HAP-1 (cell line): ENCODE results near the gene AIF1.

Source experiments
- DNase-seq, 2 experiments: peaks; one replicate each; pipeline ENCODE4 v3.0.0-alpha.2; 2016 to 2020; ENCODE audit warnings: low spot score in 2 of 2
- H3K27me3 ChIP-seq: fragments of 250-450 bp; sonication (Bioruptor Pico); 2 replicates; pipeline ENCODE4 v1.5.1; 2020; ENCODE audit warnings: low read depth, mild to moderate bottlenecking, moderate library complexity
- H3K36me3 ChIP-seq: fragments of 250-450 bp; sonication (Bioruptor Pico); replicated peaks from 2 replicates; pipeline ENCODE4 v1.5.1; 2020; ENCODE audit warnings: mild to moderate bottlenecking
- H3K4me1 ChIP-seq: fragments of 250-450 bp; sonication (Bioruptor Pico); 2 replicates; pipeline ENCODE4 v1.5.1; 2020; ENCODE audit warnings: mild to moderate bottlenecking
- H3K4me3 ChIP-seq: fragments of 250-450 bp; sonication (Bioruptor Pico); 2 replicates; pipeline ENCODE4 v1.5.1; 2020; ENCODE audit warnings: mild to moderate bottlenecking, moderate library complexity
- H3K9me3 ChIP-seq: fragments of 250-450 bp; sonication (Bioruptor Pico); 2 replicates; pipeline ENCODE4 v1.5.1; 2020; ENCODE audit warnings: mild to moderate bottlenecking, moderate library complexity
- in situ Hi-C: fragments of 300-500 bp; cut with MboI; formaldehyde crosslinking; loops from 3 replicates; pipeline ENCODE4 v1.14.3; 2020; ENCODE audit warnings: low sequenced_read_pairs, inconsistent platforms, mixed read lengths

The AIF1 gene

DNA sequence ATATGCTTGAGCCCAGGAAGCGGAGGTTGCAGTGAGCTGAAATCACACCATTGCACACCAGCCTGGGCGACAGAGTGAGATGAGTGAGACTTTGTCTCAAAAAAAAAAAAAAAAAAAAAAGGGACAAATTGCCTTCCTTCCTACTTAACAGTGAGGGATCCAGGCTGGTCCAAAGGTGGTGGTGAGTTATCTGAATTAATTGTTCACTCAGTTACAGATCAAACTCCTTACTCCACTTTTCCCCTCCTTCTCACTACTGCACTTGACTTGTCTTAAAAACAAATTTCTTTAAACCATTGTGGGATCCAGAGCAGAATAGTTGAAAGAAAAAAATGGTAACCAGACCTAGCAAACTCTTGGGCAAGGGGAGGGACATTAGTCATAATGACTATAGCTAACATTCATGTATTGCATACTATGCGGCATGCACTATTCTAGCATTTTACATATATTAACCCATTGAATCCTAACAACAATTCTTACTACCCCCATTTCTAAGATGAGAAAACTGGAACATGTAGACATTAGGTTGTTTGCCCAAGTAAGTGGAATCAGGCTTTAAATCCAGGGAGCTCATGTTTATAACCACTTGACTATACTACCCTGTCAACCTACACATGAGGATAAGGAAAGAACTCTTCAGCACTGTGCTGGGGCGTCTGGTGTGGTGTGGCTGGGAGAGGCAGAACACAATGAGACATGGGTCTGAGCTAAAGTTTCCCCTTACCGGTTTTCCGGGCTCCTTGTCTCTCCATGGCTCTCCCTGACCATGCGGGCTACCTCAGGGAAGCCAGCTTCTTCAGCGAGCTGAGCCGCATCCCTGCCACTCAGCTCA, 48.3 kb downstream of the AIF1 start:
- no peak for DNase-seq
- H3K4me1 ChIP-seq, result peaks cover 23% of the 10 kb centered on the region
- H3K27me3 ChIP-seq, result no peaks in the 10 kb centered on the region
- H3K36me3 ChIP-seq, result peaks cover 49% of the 10 kb centered on the region
- in situ Hi-C loops, result loop anchor here (10.0 kb wide), 1 partner anchor 301 kb away; no protein-coding TSS in a partner anchor
- no peak overlapping the region for H3K4me3 ChIP-seq
- no peaks in the 10 kb centered on the region for H3K9me3 ChIP-seq

DNA sequence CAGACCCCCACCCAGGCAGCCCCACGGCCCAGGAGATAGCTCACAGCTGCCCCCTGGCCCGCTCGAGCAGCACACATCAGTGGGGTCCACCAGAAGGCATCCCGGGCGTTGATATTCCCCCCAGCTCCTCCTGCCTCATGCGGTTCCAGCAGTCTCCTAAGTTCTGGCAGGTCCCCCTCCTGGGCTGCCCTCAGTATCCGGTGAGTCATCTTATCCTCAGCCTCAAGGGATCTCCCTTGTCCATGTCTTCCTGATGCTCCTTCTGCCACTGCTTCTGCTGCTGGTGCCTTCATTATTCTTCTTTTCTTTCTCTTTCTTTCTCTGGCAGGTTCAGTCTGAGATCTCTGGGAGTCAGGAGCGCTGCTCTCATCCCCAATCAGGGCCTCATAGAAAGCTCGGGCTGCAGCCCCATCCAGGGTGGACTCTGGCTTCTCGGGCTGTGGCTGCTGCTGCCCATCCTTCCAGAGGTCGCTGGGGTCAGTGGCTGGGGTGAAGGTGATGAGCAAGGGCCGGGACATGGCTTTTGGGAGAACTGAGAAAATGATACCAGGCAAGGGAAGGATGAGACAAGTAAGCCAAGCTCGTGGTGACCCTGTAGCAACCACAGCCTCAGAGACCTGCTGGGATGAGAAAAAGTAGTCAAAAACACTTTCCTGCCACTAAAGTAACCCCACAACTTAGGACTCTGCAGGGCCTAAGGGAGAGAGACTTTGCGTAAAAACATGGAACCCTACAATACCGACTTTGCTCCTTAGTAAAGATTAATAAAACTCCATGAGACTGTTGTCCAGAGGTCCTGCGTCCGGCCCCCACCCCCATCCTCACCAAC, 49.1 kb downstream of the AIF1 start:
- Histone ChIP-seq H3K9me3 (no peaks in the 10 kb centered on the region), H3K4me1 (peaks cover 17% of the 10 kb centered on the region), H3K4me3 (peak overlapping the region; percentile 99), H3K36me3 (peaks cover 58% of the 10 kb centered on the region), H3K27me3 (no peaks in the 10 kb centered on the region)
- DNase-seq, result no peak
- in situ Hi-C loops, result loop anchor here (10.0 kb wide), 1 partner anchor 301 kb away; no protein-coding TSS in a partner anchor

DNA sequence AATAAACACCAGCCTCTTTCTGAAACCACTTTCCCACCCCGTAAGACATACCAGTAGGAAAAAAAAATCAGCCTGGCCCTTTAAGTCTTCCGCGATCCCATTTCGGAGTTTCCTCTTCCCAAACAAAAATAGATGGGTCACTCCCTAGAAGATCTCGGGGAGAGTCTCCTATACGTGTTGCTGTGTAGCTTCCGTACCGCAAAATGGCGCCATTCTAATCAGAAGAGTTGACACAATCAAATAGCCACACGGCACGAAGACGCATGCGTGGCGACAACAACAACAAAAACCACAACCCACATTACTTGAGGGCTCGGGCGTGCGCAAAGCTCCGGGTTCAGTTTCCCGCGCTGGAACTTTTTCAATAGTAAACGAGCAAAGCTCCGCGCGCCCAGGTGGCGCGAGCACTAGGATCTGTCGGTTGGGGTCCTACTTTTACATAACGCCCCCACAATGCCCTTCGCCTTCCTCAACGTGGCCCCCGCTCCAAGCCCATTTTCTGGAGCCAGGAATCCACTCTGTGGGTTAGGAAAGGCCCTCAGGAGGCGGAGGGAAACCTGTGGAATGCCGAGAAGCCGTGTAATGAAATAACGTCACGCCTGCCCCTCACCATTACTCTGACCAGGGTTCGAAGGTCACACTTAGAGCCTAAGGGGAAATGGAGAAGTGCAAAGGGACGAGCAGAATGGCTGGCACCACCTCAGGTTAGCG, 49.9 kb downstream of the AIF1 start, which contains the start of gene GPANK1:
TSS of gene GPANK1 (minus strand) at position 208 of the 711 bp plus-strand sequence. CDS start 519 bp downstream, outside the sequence.
- in situ Hi-C loops, result loop anchor here (10.0 kb wide), 1 partner anchor 300 kb away; no protein-coding TSS in a partner anchor
- peak within 1 kb of the TSS; percentile 99 for H3K4me3 ChIP-seq
- H3K36me3 ChIP-seq, result peaks cover 65% of the 10 kb centered on the region
- H3K9me3 ChIP-seq, result no peaks in the 10 kb centered on the region
- peaks cover 9% of the 10 kb centered on the region for H3K4me1 ChIP-seq
- DNase-seq, result peak; percentile 93 to 95
- H3K27me3 ChIP-seq, result no peaks in the 10 kb centered on the region

DNA sequence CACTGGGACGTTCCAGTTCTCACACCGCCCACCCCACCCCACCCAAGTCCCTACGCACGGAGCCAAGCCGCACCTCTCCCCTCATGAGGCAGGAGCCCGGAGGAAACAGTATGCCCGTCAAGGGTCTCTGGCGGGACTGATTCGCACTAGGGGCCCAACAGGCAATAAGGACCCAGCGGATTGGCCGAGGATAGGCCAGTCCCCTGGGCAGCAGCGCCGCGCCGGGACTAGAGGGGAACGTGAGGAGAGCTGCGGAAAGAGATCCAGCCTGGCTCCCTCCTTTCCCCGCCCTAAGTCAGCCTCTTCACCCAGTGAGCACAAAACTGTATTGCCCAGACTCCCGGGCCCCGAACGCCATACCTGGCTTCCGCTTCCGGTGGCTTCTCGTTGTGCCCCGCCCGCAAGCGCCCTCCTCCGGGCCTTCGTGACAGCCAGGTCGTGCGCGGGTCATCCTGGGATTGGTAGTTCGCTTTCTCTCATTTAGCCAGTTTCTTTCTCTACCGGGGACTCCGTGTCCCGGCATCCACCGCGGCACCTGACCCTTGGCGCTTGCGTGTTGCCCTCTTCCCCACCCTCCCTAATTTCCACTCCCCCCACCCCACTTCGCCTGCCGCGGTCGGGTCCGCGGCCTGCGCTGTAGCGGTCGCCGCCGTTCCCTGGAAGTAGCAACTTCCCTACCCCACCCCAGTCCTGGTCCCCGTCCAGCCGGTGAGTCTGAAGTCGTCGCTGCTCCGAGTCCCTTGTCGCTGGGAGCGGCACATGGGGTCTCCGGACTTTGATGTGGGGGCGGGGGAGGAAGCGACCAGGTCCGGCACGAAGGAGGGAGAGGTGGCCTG, 50.7 kb downstream of the AIF1 start, which contains the start of gene CSNK2B:
TSS of gene CSNK2B (plus strand) at position 580 of the 836 bp plus-strand sequence. CDS start 752 bp downstream, outside the sequence.
- H3K27me3 ChIP-seq, result no peaks in the 10 kb centered on the region
- no peaks in the 10 kb centered on the region for H3K9me3 ChIP-seq
- DNase-seq, result peak; percentile 98 to 99
- peak within 1 kb of the TSS; percentile 99 for H3K4me3 ChIP-seq
- H3K36me3 ChIP-seq, result peaks cover 72% of the 10 kb centered on the region
- in situ Hi-C loops, result loop anchor here (10.0 kb wide), 1 partner anchor 299 kb away; no protein-coding TSS in a partner anchor
- peaks cover 9% of the 10 kb centered on the region for H3K4me1 ChIP-seq

DNA sequence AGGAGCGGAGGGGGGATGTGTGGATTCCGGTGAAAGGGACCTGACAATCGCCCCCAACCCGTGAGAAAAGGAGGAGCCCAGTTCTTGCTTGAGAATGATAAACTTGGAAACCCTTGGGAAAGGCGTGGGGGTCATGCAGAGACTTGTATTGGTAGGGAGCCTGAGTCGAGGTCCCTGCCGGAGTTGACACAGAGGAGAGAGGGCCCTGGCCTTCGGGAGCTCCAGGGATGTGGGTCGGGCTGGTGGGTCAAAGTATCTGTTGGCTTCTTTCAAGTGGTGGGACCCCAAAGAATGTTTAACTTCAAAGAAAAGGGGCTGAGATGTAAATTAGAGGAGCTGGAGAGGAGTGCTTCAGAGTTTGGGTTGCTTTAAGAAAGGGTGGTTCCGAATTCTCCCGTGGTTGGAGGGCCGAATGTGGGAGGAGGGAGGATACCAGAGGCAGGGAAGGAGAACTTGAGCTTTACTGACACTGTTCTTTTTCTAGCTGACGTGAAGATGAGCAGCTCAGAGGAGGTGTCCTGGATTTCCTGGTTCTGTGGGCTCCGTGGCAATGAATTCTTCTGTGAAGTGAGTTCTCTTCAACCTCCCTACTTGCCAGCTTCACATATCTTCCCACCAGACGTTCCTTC, 51.4 kb downstream of the AIF1 start:
- peak overlapping the region; percentile 99 for H3K4me3 ChIP-seq
- in situ Hi-C loops, result loop anchor here (10.0 kb wide), 1 partner anchor 298 kb away; no protein-coding TSS in a partner anchor
- H3K4me1 ChIP-seq, result peaks cover 5% of the 10 kb centered on the region; the same call in 1 of the 2 replicates
- peaks cover 76% of the 10 kb centered on the region for H3K36me3 ChIP-seq
- DNase-seq, result no peak
- no peaks in the 10 kb centered on the region for H3K27me3 ChIP-seq
- no peaks in the 10 kb centered on the region for H3K9me3 ChIP-seq
